HUDEP-2 (cell line): Measurements from ENCODE around the gene CRTAC1.

Experiments
- DNase-seq, 76 experiments: peaks; one replicate each; lab custom pipeline; 2025; ENCODE audit not compliant: unreplicated experiment in 76 of 76; lab: John Stamatoyannopoulos, UW

CRTAC1 gene

GRCh38 chr10:97925308-97925938 lies 105.0 kb downstream of the CRTAC1 start:
- DNase-seq: no peak

GRCh38 chr10:97924678-97925077 lies 105.7 kb downstream of the CRTAC1 start:
- DNase-seq: no peak

GRCh38 chr10:97923476-97923875 lies 106.9 kb downstream of the CRTAC1 start:
- DNase-seq: no peak

GRCh38 chr10:97923057-97923456 lies 107.4 kb downstream of the CRTAC1 start:
- no peak for DNase-seq

- DNase-seq: no peak
These were observed 108.2 kb downstream of the CRTAC1 start for GRCh38 chr10:97922022-97922758.

- DNase-seq: no peak
These were observed 108.8 kb downstream of the CRTAC1 start for GRCh38 chr10:97921581-97922021.

- no peak for DNase-seq
These were observed 109.6 kb downstream of the CRTAC1 start for GRCh38 chr10:97920865-97921264.

- no peak for DNase-seq
These were observed 111.4 kb downstream of the CRTAC1 start for GRCh38 chr10:97919012-97919411.

- DNase-seq: no peak
These were observed 113.8 kb downstream of the CRTAC1 start for GRCh38 chr10:97916586-97916985.

- DNase-seq: no peak
These were observed 114.9 kb downstream of the CRTAC1 start for GRCh38 chr10:97915346-97916131.

GRCh38 chr10:97914837-97915211 lies 115.6 kb downstream of the CRTAC1 start:
- peak in 64 of 76 experiments; percentile 1 to 74 (median 53) for DNase-seq

GRCh38 chr10:97914171-97914836 lies 116.1 kb downstream of the CRTAC1 start:
- no peak for DNase-seq

- DNase-seq: no peak
These were observed 116.8 kb downstream of the CRTAC1 start for GRCh38 chr10:97913614-97914013.

- no peak for DNase-seq
These were observed 117.2 kb downstream of the CRTAC1 start for GRCh38 chr10:97913193-97913592.

GRCh38 chr10:97911217-97911616 lies 119.2 kb downstream of the CRTAC1 start:
- no peak for DNase-seq

GRCh38 chr10:97910661-97911060 lies 119.8 kb downstream of the CRTAC1 start:
- no peak for DNase-seq

GRCh38 chr10:97907830-97908229 lies 122.6 kb downstream of the CRTAC1 start:
- DNase-seq: no peak

GRCh38 chr10:97907211-97907610 lies 123.2 kb downstream of the CRTAC1 start:
- no peak for DNase-seq

GRCh38 chr10:97905276-97905675 lies 125.1 kb downstream of the CRTAC1 start:
- no peak for DNase-seq

GRCh38 chr10:97904576-97904975 lies 125.8 kb downstream of the CRTAC1 start:
- no peak for DNase-seq

GRCh38 chr10:97904018-97904381 lies 126.4 kb downstream of the CRTAC1 start:
- no peak for DNase-seq
